IMR-90 (cell line): ENCODE measurements around the gene ITSN1.

ENCODE experiments used
- BHLHE40 ChIP-seq: fragments of 150-350 bp; IDR thresholded peaks from 2 replicates; pipeline ENCODE4 v1.6.1; 2016; ENCODE audit warnings: mild to moderate bottlenecking, low read depth, low read length
- CHD1 ChIP-seq: IDR thresholded peaks from 2 replicates; pipeline ENCODE4 v1.6.1; 2012; ENCODE audit warnings: low read depth, low read length, improper control_type of control experiment
- FOS ChIP-seq: fragments of 150-350 bp; IDR thresholded peaks from 2 replicates; pipeline ENCODE4 v1.6.1; 2016; ENCODE audit warnings: low read depth, low read length
- MAFK ChIP-seq: IDR thresholded peaks from 2 replicates; pipeline ENCODE4 v1.6.1; 2012; ENCODE audit warnings: low read depth, low read length, improper control_type of control experiment
- MAZ ChIP-seq: IDR thresholded peaks from 2 replicates; pipeline ENCODE4 v1.6.1; 2012; ENCODE audit warnings: low read depth, mild to moderate bottlenecking, low read length, improper control_type of control experiment, moderate library complexity, borderline replicate concordance
- MXI1 ChIP-seq: IDR thresholded peaks from 2 replicates; pipeline ENCODE4 v1.6.1; 2012; ENCODE audit warnings: low read depth, mild to moderate bottlenecking, low read length, moderate library complexity, borderline replicate concordance
- POLR2A ChIP-seq: IDR thresholded peaks from 2 replicates; pipeline ENCODE4 v1.6.1; 2012; ENCODE audit warnings: mild to moderate bottlenecking, low read depth, low read length
- RAD21 ChIP-seq: IDR thresholded peaks from 2 replicates; pipeline ENCODE4 v1.6.1; 2012; ENCODE audit warnings: low read length, improper control_type of control experiment
- RFX5 ChIP-seq: IDR thresholded peaks from 2 replicates; pipeline ENCODE4 v1.8.0; 2012; ENCODE audit warnings: low read depth, mild to moderate bottlenecking, low read length, moderate library complexity
- SMC3 ChIP-seq: fragments of 150-350 bp; IDR thresholded peaks from 2 replicates; pipeline ENCODE4 v1.6.1; 2016; ENCODE audit warnings: low read depth, mild to moderate bottlenecking, antibody characterized with exemption, low read length, moderate library complexity
- TF ChIP-seq, protein P1 (sequence below): conservative IDR thresholded peaks from 2 replicates; pipeline ENCODE4 v1.5.1; 2012; ENCODE audit warnings: mild to moderate bottlenecking, low read depth, low read length, improper control_type of control experiment
- TF ChIP-seq, protein P2 (sequence below): fragments of 150-350 bp; IDR thresholded peaks from 2 replicates; pipeline ENCODE4 v1.6.1; 2016; ENCODE audit warnings: low read depth, mild to moderate bottlenecking, low read length, moderate library complexity, borderline replicate concordance
- TF ChIP-seq, protein P3 (sequence below): fragments of 150-350 bp; IDR thresholded peaks from 2 replicates; pipeline ENCODE4 v1.6.1; 2017; ENCODE audit warnings: mild to moderate bottlenecking, antibody characterized with exemption, low read length, low read depth

DNA sequence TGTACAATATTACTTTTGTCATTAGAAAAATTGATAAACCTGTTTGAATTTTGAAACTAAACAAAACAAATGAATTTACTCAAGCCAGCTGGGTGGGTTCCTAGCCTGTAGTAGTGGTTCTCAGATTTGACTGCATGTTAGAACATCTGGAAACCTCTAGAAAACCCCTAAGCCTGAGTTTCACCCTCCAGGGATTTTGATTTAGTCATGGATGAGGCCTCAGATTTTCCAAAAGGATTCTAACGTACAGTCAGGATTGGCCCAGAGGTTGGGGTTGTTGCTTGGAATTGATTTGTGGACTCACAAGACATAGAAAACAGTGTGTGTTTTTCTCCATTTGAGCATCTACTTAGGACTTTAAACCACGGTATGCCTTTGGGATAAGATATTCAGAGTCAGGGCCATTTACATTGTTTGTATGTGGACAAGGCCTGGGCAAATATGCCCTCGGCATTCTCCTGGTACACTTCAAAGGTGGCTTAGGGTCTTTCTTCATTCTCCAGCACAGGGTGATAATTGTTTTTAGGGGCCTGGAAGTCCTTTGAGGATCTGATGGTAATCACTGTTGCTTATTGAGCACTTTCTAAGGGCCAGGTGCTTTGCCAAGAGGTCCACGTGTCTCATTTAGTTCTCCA is 230.7 kb downstream of the ITSN1 start:
- TF ChIP-seq, protein P1, sequence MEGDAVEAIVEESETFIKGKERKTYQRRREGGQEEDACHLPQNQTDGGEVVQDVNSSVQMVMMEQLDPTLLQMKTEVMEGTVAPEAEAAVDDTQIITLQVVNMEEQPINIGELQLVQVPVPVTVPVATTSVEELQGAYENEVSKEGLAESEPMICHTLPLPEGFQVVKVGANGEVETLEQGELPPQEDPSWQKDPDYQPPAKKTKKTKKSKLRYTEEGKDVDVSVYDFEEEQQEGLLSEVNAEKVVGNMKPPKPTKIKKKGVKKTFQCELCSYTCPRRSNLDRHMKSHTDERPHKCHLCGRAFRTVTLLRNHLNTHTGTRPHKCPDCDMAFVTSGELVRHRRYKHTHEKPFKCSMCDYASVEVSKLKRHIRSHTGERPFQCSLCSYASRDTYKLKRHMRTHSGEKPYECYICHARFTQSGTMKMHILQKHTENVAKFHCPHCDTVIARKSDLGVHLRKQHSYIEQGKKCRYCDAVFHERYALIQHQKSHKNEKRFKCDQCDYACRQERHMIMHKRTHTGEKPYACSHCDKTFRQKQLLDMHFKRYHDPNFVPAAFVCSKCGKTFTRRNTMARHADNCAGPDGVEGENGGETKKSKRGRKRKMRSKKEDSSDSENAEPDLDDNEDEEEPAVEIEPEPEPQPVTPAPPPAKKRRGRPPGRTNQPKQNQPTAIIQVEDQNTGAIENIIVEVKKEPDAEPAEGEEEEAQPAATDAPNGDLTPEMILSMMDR, result no peak
- TF ChIP-seq POLR2A (no peak), MAZ (no peak), FOS (no peak), MAFK (no peak), MXI1 (no peak), BHLHE40 (no peak), RAD21 (no peak), CHD1 (no peak), SMC3 (no peak), RFX5 (no peak)
- TF ChIP-seq, protein P2, sequence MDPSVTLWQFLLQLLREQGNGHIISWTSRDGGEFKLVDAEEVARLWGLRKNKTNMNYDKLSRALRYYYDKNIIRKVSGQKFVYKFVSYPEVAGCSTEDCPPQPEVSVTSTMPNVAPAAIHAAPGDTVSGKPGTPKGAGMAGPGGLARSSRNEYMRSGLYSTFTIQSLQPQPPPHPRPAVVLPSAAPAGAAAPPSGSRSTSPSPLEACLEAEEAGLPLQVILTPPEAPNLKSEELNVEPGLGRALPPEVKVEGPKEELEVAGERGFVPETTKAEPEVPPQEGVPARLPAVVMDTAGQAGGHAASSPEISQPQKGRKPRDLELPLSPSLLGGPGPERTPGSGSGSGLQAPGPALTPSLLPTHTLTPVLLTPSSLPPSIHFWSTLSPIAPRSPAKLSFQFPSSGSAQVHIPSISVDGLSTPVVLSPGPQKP, result no peak
- TF ChIP-seq, protein P3, sequence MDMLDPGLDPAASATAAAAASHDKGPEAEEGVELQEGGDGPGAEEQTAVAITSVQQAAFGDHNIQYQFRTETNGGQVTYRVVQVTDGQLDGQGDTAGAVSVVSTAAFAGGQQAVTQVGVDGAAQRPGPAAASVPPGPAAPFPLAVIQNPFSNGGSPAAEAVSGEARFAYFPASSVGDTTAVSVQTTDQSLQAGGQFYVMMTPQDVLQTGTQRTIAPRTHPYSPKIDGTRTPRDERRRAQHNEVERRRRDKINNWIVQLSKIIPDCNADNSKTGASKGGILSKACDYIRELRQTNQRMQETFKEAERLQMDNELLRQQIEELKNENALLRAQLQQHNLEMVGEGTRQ, result no peak
